ENCODE results near the gene RPRD2. TPM values are rescaled to one million over a fixed set of nuclear protein-coding genes. Genes with fewer than 3 reads are reported as not detected.

The RPRD2 gene
- total RNA-seq, 4 donors from 2014 or later = 26.1 to 39.9 (median 31.6) TPM

- H3K9me3 ChIP-seq = no peaks in the 10 kb centered on the region
- WGBS, 2 donors = 1% methylated on average over 27 to 39 of the region's 50 CpGs
- H3K36me3 ChIP-seq = no peaks in the 10 kb centered on the region
- H3K27me3 ChIP-seq = no peaks in the 10 kb centered on the region
- peaks cover 13 to 18% of the 10 kb centered on the region in 2 donors for H3K4me1 ChIP-seq
- peak; percentile 0 to 39 for TF ChIP-seq POLR2A (IDR thresholded peaks at IDR 0.05)
- peak in 3 of 6 experiments; percentile 3 to 17 (median 5) for TF ChIP-seq CTCF (IDR thresholded peaks at IDR 0.05)
- H3K4me3 ChIP-seq (replicated peaks in 1 of 3) = peak overlapping the region; percentile 66 to 88 (median 73)
- peak overlapping the region; percentile 91 to 97 (median 96) for H3K27ac ChIP-seq
- intact Hi-C loops (cut with DNase I) = loop anchor here (10.0 kb wide), 1 partner anchor 100 kb away; no protein-coding TSS in a partner anchor
- DNase-seq = peak; percentile 85 to 87
Observed at GRCh38 chr1:150364231-150365003, 470 bp downstream of the RPRD2 start.

- no peak for DNase-seq
- WGBS, 2 donors = 0 to 1% methylated on average over 3 of the region's 3 CpGs
- Histone ChIP-seq H3K27me3 (no peaks in the 10 kb centered on the region), H3K4me3 (replicated peaks in 1 of 3) (peak overlapping the region; percentile 66 to 88 (median 73)), H3K4me1 (peaks cover 13 to 18% of the 10 kb centered on the region in 2 donors), H3K36me3 (no peaks in the 10 kb centered on the region), H3K9me3 (no peaks in the 10 kb centered on the region), H3K27ac (peak overlapping the region; percentile 91 to 97 (median 96))
- no peak for TF ChIP-seq POLR2A (IDR thresholded peaks at IDR 0.05)
- no peak for TF ChIP-seq CTCF (IDR thresholded peaks at IDR 0.05)
- intact Hi-C loops (cut with DNase I) = loop anchor here (10.0 kb wide), 1 partner anchor 99 kb away; no protein-coding TSS in a partner anchor
Observed at GRCh38 chr1:150365941-150366340, 2.0 kb downstream of the RPRD2 start.

GRCh38 chr1:150366416-150367296, 2.7 kb downstream of the RPRD2 start:
- Histone ChIP-seq H3K36me3 (no peaks in the 10 kb centered on the region), H3K4me3 (replicated peaks in 1 of 3) (peak overlapping the region in 2 of 3 donors; percentile 73 to 88), H3K9me3 (no peaks in the 10 kb centered on the region), H3K27ac (peak overlapping the region; percentile 37 to 97 (median 63)), H3K4me1 (peaks cover 13 to 18% of the 10 kb centered on the region in 2 donors), H3K27me3 (no peaks in the 10 kb centered on the region)
- TF ChIP-seq POLR2A (IDR thresholded peaks at IDR 0.05) (no peak), CTCF (IDR thresholded peaks at IDR 0.05) (no peak)
- intact Hi-C loops (cut with DNase I) = loop anchor here (10.0 kb wide), 1 partner anchor 98 kb away; no protein-coding TSS in a partner anchor
- WGBS, 2 donors = 14% methylated on average over 12 of the region's 12 CpGs
- DNase-seq = no peak

- Histone ChIP-seq H3K9me3 (no peaks in the 10 kb centered on the region), H3K4me1 (peaks cover 16 to 37% of the 10 kb centered on the region in 2 donors), H3K4me3 (replicated peaks in 1 of 3) (no peak overlapping the region), H3K27me3 (no peaks in the 10 kb centered on the region), H3K27ac (no peak overlapping the region), H3K36me3 (no peaks in the 10 kb centered on the region)
- WGBS, 2 donors = 91% methylated on average over 8 of the region's 8 CpGs
- TF ChIP-seq POLR2A (IDR thresholded peaks at IDR 0.05) = no peak
- no peak for TF ChIP-seq CTCF (IDR thresholded peaks at IDR 0.05)
- no peak for DNase-seq
- intact Hi-C loops (cut with DNase I) = no loop called here
Observed at GRCh38 chr1:150371110-150371509, 7.2 kb downstream of the RPRD2 start.
